GM23338 (cell line): ENCODE measurements around the gene VBP1. TPM values are rescaled to one million over a fixed set of nuclear protein-coding genes. Genes with fewer than 3 reads are reported as not detected.

ENCODE experiments used
- ATAC-seq: fragments of 200-7000 bp; cut with Tn5 transposase; 3 replicates; pipeline ENCODE4 v1.9.1; 2020
- DNase-seq: peaks from one replicate; pipeline ENCODE4 v3.0.0-alpha.2; 2015; ENCODE audit warnings: low spot score
- H2AFZ ChIP-seq: fragments of 200-600 bp; sonication (generic); 2 replicates; pipeline ENCODE4 v1.8.0; 2016; ENCODE audit warnings: antibody characterized with exemption, mild to moderate bottlenecking, moderate library complexity
- H3F3A ChIP-seq: fragments of 200-600 bp; sonication (generic); replicated peaks from 2 replicates; pipeline ENCODE4 v1.8.0; 2017; ENCODE audit warnings: antibody characterized with exemption, mixed run types, low read depth
- H3K27ac ChIP-seq: fragments of 200-600 bp; sonication (generic); 2 replicates; pipeline ENCODE4 v1.6.1; 2016; ENCODE audit warnings: low read depth
- H3K27me3 ChIP-seq: fragments of 200-600 bp; sonication (generic); 2 replicates; pipeline ENCODE4 v1.8.0; 2016; ENCODE audit warnings: mild to moderate bottlenecking, mixed run types, moderate library complexity; ENCODE audit not compliant: insufficient read depth
- H3K36me3 ChIP-seq: fragments of 200-600 bp; sonication (generic); 2 replicates; pipeline ENCODE4 v1.8.0; 2016; ENCODE audit warnings: mild to moderate bottlenecking; ENCODE audit not compliant: insufficient read depth
- H3K4me1 ChIP-seq: fragments of 200-600 bp; sonication (generic); 2 replicates; pipeline ENCODE4 v1.8.0; 2016; ENCODE audit warnings: mild to moderate bottlenecking, moderate library complexity; ENCODE audit not compliant: insufficient read depth
- H3K4me2 ChIP-seq: fragments of 200-600 bp; sonication (generic); 2 replicates; pipeline ENCODE4 v1.7.1; 2017; ENCODE audit warnings: mixed run types
- H3K4me3 ChIP-seq: fragments of 200-600 bp; sonication (generic); 2 replicates; pipeline ENCODE4 v1.6.1; 2016; ENCODE audit warnings: mixed run types
- H3K79me2 ChIP-seq: fragments of 200-600 bp; sonication (generic); replicated peaks from 2 replicates; pipeline ENCODE4 v1.8.0; 2017; ENCODE audit warnings: mild to moderate bottlenecking; ENCODE audit not compliant: insufficient read depth
- H3K9me2 ChIP-seq: fragments of 200-600 bp; sonication (generic); 2 replicates; pipeline ENCODE4 v1.8.0; 2017; ENCODE audit not compliant: insufficient read depth
- H4K20me1 ChIP-seq: fragments of 200-600 bp; sonication (generic); replicated peaks from 2 replicates; pipeline ENCODE4 v1.8.0; 2017; ENCODE audit warnings: mild to moderate bottlenecking; ENCODE audit not compliant: insufficient read depth
- H3K27ac Mint-ChIP-seq: 2 replicates; pipeline ENCODE4 v1.8.0; 2020; ENCODE audit warnings: inconsistent platforms, mild to moderate bottlenecking, moderate library complexity, mixed read lengths
- H3K27me3 Mint-ChIP-seq: 3 replicates; pipeline ENCODE4 v1.8.0; 2022; ENCODE audit warnings: low read depth, mild to moderate bottlenecking, moderate library complexity, mixed read lengths, inconsistent platforms; ENCODE audit not compliant: insufficient read depth, poor library complexity
- H3K36me3 Mint-ChIP-seq: 3 replicates; pipeline ENCODE4 v1.8.0; 2021; ENCODE audit warnings: low read depth, mild to moderate bottlenecking, inconsistent platforms, moderate library complexity, mixed read lengths
- H3K4me1 Mint-ChIP-seq: 3 replicates; pipeline ENCODE4 v1.8.0; 2020; ENCODE audit warnings: mild to moderate bottlenecking, inconsistent platforms, mixed read lengths
- H3K4me3 Mint-ChIP-seq: 3 replicates; pipeline ENCODE4 v1.8.0; 2021; ENCODE audit warnings: moderate library complexity, mild to moderate bottlenecking, inconsistent platforms, mixed read lengths
- H3K9me3 Mint-ChIP-seq: 3 replicates; pipeline ENCODE4 v1.8.0; 2020; ENCODE audit warnings: moderate library complexity, mild to moderate bottlenecking, inconsistent platforms, mixed read lengths
- CREB1 ChIP-seq: fragments of 250-450 bp; sonication (Bioruptor Pico); IDR thresholded peaks from 2 replicates; pipeline ENCODE4 v1.5.0; 2020; ENCODE audit warnings: low read depth, mild to moderate bottlenecking, moderate library complexity
- EZH2 ChIP-seq: fragments of 200-600 bp; sonication (generic); IDR thresholded peaks from one replicate; pipeline ENCODE4 v1.8.0; 2017; ENCODE audit warnings: antibody characterized with exemption, mild to moderate bottlenecking, low read depth; ENCODE audit not compliant: unreplicated experiment
- EZH2phosphoT487 ChIP-seq: fragments of 200-600 bp; sonication (generic); IDR thresholded peaks from one replicate; pipeline ENCODE4 v1.8.1; 2018; ENCODE audit warnings: antibody characterized with exemption; ENCODE audit not compliant: unreplicated experiment
- JUNB ChIP-seq: IDR thresholded peaks from one replicate; pipeline ENCODE4 v1.6.1; 2016; ENCODE audit warnings: antibody characterized with exemption; ENCODE audit not compliant: unreplicated experiment
- NANOG ChIP-seq: IDR thresholded peaks from 2 replicates; pipeline ENCODE4 v1.6.1; 2016; ENCODE audit warnings: antibody characterized with exemption, borderline replicate concordance
- POLR2AphosphoS5 ChIP-seq: IDR thresholded peaks from 2 replicates; pipeline ENCODE4 v1.6.1; 2016; ENCODE audit warnings: antibody characterized with exemption, low read depth
- STAT1 ChIP-seq: IDR thresholded peaks from one replicate; pipeline ENCODE4 v1.6.1; 2016; ENCODE audit warnings: antibody characterized with exemption; ENCODE audit not compliant: unreplicated experiment
- ZNF114 ChIP-seq: fragments of 250-450 bp; sonication (Bioruptor Pico); IDR thresholded peaks from 2 replicates; pipeline ENCODE4 v1.5.0; 2020; ENCODE audit warnings: mild to moderate bottlenecking, moderate library complexity
- ZNF331 ChIP-seq: fragments of 250-450 bp; sonication (Bioruptor Pico); IDR thresholded peaks from 2 replicates; pipeline ENCODE4 v1.5.0; 2020; ENCODE audit warnings: low read depth, mild to moderate bottlenecking, moderate library complexity
- ZNF462 ChIP-seq: fragments of 250-450 bp; sonication (Bioruptor Pico); IDR thresholded peaks from 2 replicates; pipeline ENCODE4 v1.5.0; 2020; ENCODE audit warnings: mild to moderate bottlenecking, moderate library complexity
- polyA plus RNA-seq: library from polyadenylated mRNA; unstranded; fragments of >200 nt; fragmentation: Nextera tagmentation; extraction: Ambion mirVana; gene quantifications from 2 replicates; pipeline ENCODE4 v1.2.1, GENCODE V29; 2016
- total RNA-seq: library from RNA; depleted of rRNA; stranded (reverse); fragments of >200 nt; shearing (Covaris generic); gene quantifications from 2 replicates; pipeline ENCODE4 v1.2.3, GENCODE V29; 2014
- TF ChIP-seq, protein P1 (sequence below): IDR thresholded peaks from one replicate; pipeline ENCODE4 v1.6.1; 2018; ENCODE audit warnings: antibody characterized with exemption; ENCODE audit not compliant: unreplicated experiment
- TF ChIP-seq, protein P2 (sequence below): IDR thresholded peaks from 2 replicates; pipeline ENCODE4 v1.6.1; 2016; ENCODE audit warnings: antibody characterized with exemption
- TF ChIP-seq, protein P3 (sequence below), 2 experiments: fragments of 200-600 bp in 1 of 2; sonication (generic) in 1 of 2; conservative IDR thresholded peaks; 2 replicates each; pipeline versions ENCODE4 v1.5.1 to v1.6.1; 2016 to 2017; ENCODE audit warnings: antibody characterized with exemption in 2 of 2, low read depth in 2 of 2, mild to moderate bottlenecking in 2 of 2, moderate library complexity in 1 of 2

Gene VBP1
- total and polyA plus RNA-seq, 2 experiments from 2014 or later, result 62.5 to 84.4 TPM

GRCh38 chrX:155242300-155242699 is 26.0 kb downstream of the VBP1 start:
- TF ChIP-seq ZNF331 (CRISPR knock-in tag) (no peak), STAT1 (no peak), NANOG (no peak), CREB1 (CRISPR knock-in tag) (no peak), EZH2 (no peak), ZNF114 (CRISPR knock-in tag) (no peak), JUNB (no peak), ZNF462 (CRISPR knock-in tag) (no peak), EZH2phosphoT487 (no peak), POLR2AphosphoS5 (no peak)
- TF ChIP-seq, protein P1, sequence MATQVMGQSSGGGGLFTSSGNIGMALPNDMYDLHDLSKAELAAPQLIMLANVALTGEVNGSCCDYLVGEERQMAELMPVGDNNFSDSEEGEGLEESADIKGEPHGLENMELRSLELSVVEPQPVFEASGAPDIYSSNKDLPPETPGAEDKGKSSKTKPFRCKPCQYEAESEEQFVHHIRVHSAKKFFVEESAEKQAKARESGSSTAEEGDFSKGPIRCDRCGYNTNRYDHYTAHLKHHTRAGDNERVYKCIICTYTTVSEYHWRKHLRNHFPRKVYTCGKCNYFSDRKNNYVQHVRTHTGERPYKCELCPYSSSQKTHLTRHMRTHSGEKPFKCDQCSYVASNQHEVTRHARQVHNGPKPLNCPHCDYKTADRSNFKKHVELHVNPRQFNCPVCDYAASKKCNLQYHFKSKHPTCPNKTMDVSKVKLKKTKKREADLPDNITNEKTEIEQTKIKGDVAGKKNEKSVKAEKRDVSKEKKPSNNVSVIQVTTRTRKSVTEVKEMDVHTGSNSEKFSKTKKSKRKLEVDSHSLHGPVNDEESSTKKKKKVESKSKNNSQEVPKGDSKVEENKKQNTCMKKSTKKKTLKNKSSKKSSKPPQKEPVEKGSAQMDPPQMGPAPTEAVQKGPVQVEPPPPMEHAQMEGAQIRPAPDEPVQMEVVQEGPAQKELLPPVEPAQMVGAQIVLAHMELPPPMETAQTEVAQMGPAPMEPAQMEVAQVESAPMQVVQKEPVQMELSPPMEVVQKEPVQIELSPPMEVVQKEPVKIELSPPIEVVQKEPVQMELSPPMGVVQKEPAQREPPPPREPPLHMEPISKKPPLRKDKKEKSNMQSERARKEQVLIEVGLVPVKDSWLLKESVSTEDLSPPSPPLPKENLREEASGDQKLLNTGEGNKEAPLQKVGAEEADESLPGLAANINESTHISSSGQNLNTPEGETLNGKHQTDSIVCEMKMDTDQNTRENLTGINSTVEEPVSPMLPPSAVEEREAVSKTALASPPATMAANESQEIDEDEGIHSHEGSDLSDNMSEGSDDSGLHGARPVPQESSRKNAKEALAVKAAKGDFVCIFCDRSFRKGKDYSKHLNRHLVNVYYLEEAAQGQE, result no peak
- TF ChIP-seq, protein P2, sequence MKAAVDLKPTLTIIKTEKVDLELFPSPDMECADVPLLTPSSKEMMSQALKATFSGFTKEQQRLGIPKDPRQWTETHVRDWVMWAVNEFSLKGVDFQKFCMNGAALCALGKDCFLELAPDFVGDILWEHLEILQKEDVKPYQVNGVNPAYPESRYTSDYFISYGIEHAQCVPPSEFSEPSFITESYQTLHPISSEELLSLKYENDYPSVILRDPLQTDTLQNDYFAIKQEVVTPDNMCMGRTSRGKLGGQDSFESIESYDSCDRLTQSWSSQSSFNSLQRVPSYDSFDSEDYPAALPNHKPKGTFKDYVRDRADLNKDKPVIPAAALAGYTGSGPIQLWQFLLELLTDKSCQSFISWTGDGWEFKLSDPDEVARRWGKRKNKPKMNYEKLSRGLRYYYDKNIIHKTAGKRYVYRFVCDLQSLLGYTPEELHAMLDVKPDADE, result no peak
- TF ChIP-seq, protein P3, sequence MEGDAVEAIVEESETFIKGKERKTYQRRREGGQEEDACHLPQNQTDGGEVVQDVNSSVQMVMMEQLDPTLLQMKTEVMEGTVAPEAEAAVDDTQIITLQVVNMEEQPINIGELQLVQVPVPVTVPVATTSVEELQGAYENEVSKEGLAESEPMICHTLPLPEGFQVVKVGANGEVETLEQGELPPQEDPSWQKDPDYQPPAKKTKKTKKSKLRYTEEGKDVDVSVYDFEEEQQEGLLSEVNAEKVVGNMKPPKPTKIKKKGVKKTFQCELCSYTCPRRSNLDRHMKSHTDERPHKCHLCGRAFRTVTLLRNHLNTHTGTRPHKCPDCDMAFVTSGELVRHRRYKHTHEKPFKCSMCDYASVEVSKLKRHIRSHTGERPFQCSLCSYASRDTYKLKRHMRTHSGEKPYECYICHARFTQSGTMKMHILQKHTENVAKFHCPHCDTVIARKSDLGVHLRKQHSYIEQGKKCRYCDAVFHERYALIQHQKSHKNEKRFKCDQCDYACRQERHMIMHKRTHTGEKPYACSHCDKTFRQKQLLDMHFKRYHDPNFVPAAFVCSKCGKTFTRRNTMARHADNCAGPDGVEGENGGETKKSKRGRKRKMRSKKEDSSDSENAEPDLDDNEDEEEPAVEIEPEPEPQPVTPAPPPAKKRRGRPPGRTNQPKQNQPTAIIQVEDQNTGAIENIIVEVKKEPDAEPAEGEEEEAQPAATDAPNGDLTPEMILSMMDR (conservative IDR thresholded peaks at IDR 0.05; ENCODE audit: low read depth in 2 of 2), result no peak
- no peaks in the 10 kb centered on the region for H3K9me3 Mint-ChIP-seq
- no peak overlapping the region for H3K27ac Mint-ChIP-seq
- no peaks in the 10 kb centered on the region for H3K9me2 ChIP-seq
- no peaks in the 10 kb centered on the region for H3K79me2 ChIP-seq
- H3K27me3 Mint-ChIP-seq, result no peaks in the 10 kb centered on the region
- no peak overlapping the region for H2AFZ ChIP-seq
- H3K4me3 ChIP-seq, result no peak overlapping the region
- no peak for DNase-seq
- no peaks in the 10 kb centered on the region for H4K20me1 ChIP-seq
- no peaks in the 10 kb centered on the region for H3F3A ChIP-seq
- H3K4me1 ChIP-seq, result no peaks in the 10 kb centered on the region
- no peak overlapping the region for H3K27ac ChIP-seq
- H3K27me3 ChIP-seq, result no peaks in the 10 kb centered on the region
- no peak overlapping the region for H3K4me3 Mint-ChIP-seq
- H3K36me3 Mint-ChIP-seq, result peaks cover 11% of the 10 kb centered on the region
- ATAC-seq, result no peak
- no peaks in the 10 kb centered on the region for H3K36me3 ChIP-seq
- H3K4me1 Mint-ChIP-seq, result no peaks in the 10 kb centered on the region
- no peak overlapping the region for H3K4me2 ChIP-seq
